COLO829 (cell line): ENCODE measurements around the gene MTG2.

Source experiments
- DNase-seq: peaks from one replicate; pipeline ENCODE4 v3.0.0; 2012; ENCODE audit warnings: low spot score

MTG2 gene

DNA sequence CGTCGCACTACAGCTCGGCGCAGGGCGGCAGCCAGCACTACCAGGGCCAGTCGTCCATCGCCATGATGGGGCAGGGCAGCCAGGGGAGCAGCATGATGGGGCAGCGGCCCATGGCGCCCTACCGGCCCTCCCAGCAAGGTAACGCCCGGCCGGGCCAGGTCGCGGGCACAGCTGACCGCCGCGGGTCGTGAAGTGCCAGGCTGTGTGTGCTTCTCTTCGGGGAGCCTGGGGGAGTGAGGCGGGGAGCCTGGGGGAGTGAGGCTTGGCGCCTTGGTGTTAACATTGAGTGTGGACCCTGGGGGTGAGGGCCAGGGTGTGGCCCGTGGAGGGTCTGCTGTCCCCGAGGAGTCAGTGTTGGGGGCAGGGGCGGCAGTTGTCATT is 19.4 kb upstream of the MTG2 start:
- no peak for DNase-seq

- DNase-seq: no peak
Observed at GRCh38 chr20:62163986-62164762, 18.7 kb upstream of the MTG2 start.

GRCh38 chr20:62164879-62165761 is 17.7 kb upstream of the MTG2 start:
- no peak for DNase-seq

- DNase-seq: no peak
Observed at GRCh38 chr20:62165762-62166399, 16.9 kb upstream of the MTG2 start.

- no peak for DNase-seq
Observed at GRCh38 chr20:62167474-62167873, 15.4 kb upstream of the MTG2 start.

GRCh38 chr20:62168061-62168460 is 14.8 kb upstream of the MTG2 start:
- DNase-seq: no peak

- no peak for DNase-seq
Observed at GRCh38 chr20:62168890-62169435, 13.9 kb upstream of the MTG2 start.

- no peak for DNase-seq
Observed at GRCh38 chr20:62170536-62170935, 12.3 kb upstream of the MTG2 start.

GRCh38 chr20:62171245-62171644 is 11.6 kb upstream of the MTG2 start:
- DNase-seq: no peak

DNA sequence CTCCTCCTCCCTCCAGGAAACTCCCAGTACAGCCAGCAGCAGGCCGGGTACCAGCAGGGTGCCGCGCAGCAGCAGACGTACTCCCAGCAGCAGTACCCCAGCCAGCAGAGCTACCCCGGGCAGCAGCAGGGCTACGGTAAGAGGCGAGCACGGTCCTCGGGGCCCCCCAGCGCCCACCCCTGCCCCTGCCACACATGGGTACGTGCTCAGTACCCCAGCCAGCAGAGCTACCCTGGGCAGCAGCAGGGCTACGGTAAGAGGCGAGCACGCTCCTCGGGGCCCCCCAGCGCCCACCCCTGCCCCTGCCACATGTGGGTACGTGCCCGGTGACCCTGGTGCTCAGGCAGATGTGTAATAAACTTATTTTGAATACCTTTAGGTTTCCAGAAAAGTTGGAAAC is 10.2 kb upstream of the MTG2 start:
- DNase-seq: no peak

- no peak for DNase-seq
Observed at GRCh38 chr20:62174021-62174804, 8.6 kb upstream of the MTG2 start.

GRCh38 chr20:62174870-62175624 is 7.8 kb upstream of the MTG2 start:
- no peak for DNase-seq

DNA sequence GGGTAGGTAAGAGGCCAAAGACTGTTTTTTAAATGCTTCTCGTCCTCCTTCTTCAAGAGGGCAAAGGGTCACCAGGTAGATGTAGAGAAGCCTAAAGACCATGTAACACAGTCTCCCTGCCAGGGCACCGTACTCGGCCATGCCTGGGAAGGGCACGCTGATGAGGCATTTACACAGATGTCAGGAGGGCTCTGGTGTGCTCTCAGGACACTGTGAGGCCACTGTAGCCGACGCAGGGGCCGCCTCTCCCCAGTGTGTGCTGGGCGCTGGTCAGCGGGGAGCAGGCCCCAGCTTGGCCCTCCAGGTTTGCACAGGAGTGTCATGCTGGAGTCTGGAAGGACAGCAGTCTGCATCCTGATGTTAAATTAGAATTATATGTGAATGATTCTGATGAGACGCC is 7.1 kb upstream of the MTG2 start:
- DNase-seq: no peak

GRCh38 chr20:62176866-62177265 is 6.0 kb upstream of the MTG2 start:
- no peak for DNase-seq

- DNase-seq: no peak
Observed at GRCh38 chr20:62177307-62177706, 5.5 kb upstream of the MTG2 start.

DNA sequence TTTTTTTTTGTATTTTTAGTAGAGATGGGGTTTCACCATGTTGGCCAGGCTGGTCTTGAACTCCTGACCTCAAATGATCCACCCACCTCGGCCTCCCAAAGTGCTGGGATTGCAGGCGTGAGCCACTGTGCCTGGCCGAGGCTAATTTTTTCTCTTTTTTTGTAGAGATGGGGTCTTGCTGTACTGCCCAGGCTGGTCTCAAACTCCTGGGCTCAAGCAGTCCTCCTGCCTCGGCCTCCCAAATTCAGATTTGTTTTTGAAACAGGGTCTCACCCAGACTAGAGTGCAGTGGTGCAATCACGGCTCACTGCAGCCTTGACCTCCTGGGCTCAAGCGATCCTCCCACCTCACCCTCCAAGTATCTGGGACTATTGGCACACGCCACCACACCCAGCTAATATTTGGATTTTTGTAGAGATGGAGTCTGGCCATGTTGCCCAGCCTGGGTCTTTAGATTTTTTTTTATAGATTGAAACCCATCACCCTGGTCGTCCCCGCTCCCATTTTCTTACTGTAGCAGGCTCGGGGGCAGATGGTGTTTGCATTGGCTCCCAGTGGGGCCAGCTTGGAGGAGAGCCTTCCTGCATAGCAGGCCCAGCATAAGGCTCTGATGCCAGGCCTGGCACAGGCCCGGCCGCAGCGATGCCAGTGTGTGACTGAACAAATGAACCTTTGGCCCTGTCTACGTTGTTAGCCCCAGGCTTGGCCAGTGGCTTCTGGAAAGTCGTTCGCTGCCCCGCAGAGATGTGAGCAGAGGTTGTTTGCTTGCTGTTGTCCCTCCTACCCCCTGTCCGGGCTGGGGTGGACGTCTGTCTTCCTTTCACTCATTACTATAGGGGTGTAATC is 4.3 kb upstream of the MTG2 start:
- no peak for DNase-seq

GRCh38 chr20:62179162-62179504 is 3.7 kb upstream of the MTG2 start:
- DNase-seq: no peak

- no peak for DNase-seq
Observed at GRCh38 chr20:62181808-62182207, 1.0 kb upstream of the MTG2 start.

DNA sequence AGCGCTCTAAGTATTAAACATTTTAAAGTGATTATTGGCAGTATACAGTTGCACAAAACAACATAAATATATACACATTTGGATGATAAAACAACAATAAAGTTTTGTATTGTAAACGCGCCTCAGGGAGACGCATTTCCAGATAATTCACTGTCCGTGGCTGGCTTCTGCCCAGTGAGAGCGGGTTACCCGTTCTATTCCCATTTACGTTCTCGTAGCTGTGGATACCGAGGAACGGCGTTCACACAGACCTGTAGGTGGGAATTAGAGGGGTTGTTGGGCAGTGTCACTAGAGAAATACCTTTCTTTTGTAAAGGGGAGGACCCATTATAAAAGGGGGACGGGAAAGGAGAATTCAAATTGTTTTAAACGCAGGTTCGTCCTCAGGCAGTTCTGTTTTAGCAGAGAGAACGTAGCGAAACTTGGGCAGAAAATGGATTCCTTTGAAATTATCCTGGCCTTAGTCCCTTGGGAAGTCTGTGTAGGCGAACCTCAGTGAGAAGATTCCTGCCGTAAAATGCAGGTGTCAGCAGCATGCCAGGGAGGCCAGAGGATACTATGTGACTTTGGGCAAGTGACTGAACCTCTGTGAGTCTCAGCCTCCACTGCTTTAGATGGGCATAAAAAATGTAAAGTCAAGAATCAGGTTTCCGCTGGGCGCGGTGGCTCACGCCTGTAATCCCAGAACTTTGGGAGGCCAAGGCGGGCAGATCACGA is 756 bp downstream of the MTG2 start:
- DNase-seq: no peak

DNA sequence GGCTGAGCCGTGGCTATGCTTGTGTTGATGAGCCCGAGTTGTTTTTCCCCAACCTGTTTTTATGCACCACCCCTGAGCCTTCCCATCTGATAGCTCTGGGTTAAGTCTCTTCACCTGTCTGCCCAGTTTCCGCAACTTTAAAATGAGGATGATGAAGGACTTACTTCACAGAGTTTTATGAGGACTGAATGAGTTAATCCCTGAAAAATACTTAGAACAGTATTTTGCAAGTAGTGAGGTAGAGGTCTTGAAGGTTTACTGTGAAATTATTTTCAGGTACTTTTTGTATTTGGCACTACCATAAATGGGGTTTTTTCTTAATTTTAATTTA is 3.2 kb downstream of the MTG2 start:
- no peak for DNase-seq
